Suppressor macrophage (primary cell): ENCODE data around the gene SLC25A39.

ENCODE experiments used
- DNase-seq, 4 experiments: peaks; one replicate each; pipeline ENCODE4 v3.0.0-alpha.2; 2020 to 2022

Gene SLC25A39

GRCh38 chr17:44272321-44272951 lies 52.2 kb downstream of the SLC25A39 start:
- DNase-seq = peak; percentile 7 to 41 (median 30)
